HCT116 (cell line): ENCODE measurements around the gene CLSTN3.
A peak's percentile ranks its signal among the peaks of the same experiment; 100 is the strongest.

Experiments
- CTCF ChIP-seq, 3 experiments: fragments of 200-600 bp in 1 of 3; sonication (generic) in 1 of 3; IDR thresholded peaks in 2 of 3; conservative IDR thresholded peaks in 1 of 3; 2 replicates each; pipeline ENCODE4 v1.5.1; 2012 to 2017; ENCODE audit warnings: low read depth in 2 of 3, low read length in 2 of 3, antibody characterized with exemption in 1 of 3, borderline replicate concordance in 1 of 3, control low read depth in 1 of 3, mild to moderate bottlenecking in 1 of 3, mixed read lengths in 1 of 3, mixed run types in 1 of 3, moderate library complexity in 1 of 3; ENCODE audit not compliant: insufficient read depth in 1 of 3
- ELF1 ChIP-seq: IDR thresholded peaks from 2 replicates; pipeline ENCODE4 v1.6.1; 2012; ENCODE audit warnings: low read depth, borderline replicate concordance
- EZH2phosphoT487 ChIP-seq: fragments of 200-600 bp; IDR thresholded peaks from 2 replicates; pipeline ENCODE4 v1.6.1; 2018; ENCODE audit warnings: antibody characterized with exemption, borderline replicate concordance
- JUND ChIP-seq: IDR thresholded peaks from 2 replicates; pipeline ENCODE4 v1.6.1; 2012
- POLR2A ChIP-seq: IDR thresholded peaks from 2 replicates; pipeline ENCODE4 v1.7.0; 2011; ENCODE audit warnings: borderline replicate concordance; ENCODE audit not compliant: insufficient read depth, insufficient read length; ENCODE audit errors: extremely low read depth
- POLR2AphosphoS5 ChIP-seq: IDR thresholded peaks from 2 replicates; pipeline ENCODE4 v1.6.1; 2011; ENCODE audit warnings: mild to moderate bottlenecking, low read depth, low read length, moderate library complexity
- RAD21 ChIP-seq: IDR thresholded peaks from 2 replicates; pipeline ENCODE4 v1.6.1; 2012; ENCODE audit warnings: low read depth, mild to moderate bottlenecking
- SP1 ChIP-seq: IDR thresholded peaks from 2 replicates; pipeline ENCODE4 v1.6.1; 2012; ENCODE audit warnings: low read depth
- SRF ChIP-seq: IDR thresholded peaks from 2 replicates; pipeline ENCODE4 v1.6.1; 2012; ENCODE audit warnings: low read depth
- YY1 ChIP-seq: IDR thresholded peaks from 2 replicates; pipeline ENCODE4 v1.6.1; 2011; ENCODE audit warnings: low read length, low read depth, moderate library complexity, mild to moderate bottlenecking; ENCODE audit not compliant: insufficient replicate concordance; ENCODE audit errors: extremely low read depth

GRCh38 chr12:7092229-7092985 is 37.8 kb upstream of the CLSTN3 start, which contains the start of gene C1R:
- TF ChIP-seq CTCF (IDR thresholded peaks at IDR 0.05 in 2 of 3, conservative IDR thresholded peaks at IDR 0.05 in 1 of 3; ENCODE audit: borderline replicate concordance in 1 of 3, insufficient read depth in 1 of 3, low read depth in 2 of 3, low read length in 2 of 3) (peak; percentile 84 to 89 (median 87)), POLR2AphosphoS5 (no peak), SP1 (no peak), ELF1 (no peak), SRF (no peak), RAD21 (peak; percentile 84), JUND (no peak), YY1 (no peak), POLR2A (no peak), EZH2phosphoT487 (no peak)
